SK-N-DZ (cell line): ENCODE results near the gene NDUFB7.
"Not testable (repeated sequence)": the region's sequence is repeated elsewhere in the genome, so short reads cannot be mapped to it uniquely, and the experiment has no call there.

Source experiments
- DNase-seq: peaks from one replicate; pipeline ENCODE4 v3.0.0-alpha.2; 2015; ENCODE audit warnings: low spot score

The NDUFB7 gene

DNA sequence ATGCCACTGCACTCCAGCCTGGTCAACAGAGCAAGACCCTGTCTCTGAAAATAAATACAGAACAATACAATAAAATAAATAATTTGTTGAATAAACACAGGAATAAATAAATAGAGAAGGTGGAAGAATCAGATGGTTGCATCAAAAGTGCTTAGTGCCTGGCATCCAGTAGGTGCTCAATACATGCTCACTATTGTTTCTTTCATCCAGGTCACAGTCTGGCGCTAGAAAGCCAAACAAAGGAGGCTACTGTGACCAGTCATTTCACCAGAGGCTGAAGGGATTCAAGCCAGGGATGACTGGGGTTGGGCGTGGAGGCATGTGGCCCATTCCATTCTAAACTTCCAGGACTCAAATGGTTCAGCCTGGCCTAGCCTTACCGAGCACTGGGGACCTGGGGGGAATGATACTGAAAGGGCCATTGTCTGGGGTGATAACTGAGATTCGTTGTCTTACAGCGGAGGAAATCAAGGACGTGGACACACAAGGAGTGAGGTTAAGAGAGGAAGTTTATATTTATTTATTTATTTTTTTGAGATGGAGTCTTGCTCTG lies 3.6 kb upstream of the NDUFB7 start:
- no peak for DNase-seq

- no peak for DNase-seq
Observed at GRCh38 chr19:14570864-14571527, 870 bp downstream of the NDUFB7 start.

GRCh38 chr19:14567079-14567478 lies 4.8 kb downstream of the NDUFB7 start:
- no peak for DNase-seq

DNA sequence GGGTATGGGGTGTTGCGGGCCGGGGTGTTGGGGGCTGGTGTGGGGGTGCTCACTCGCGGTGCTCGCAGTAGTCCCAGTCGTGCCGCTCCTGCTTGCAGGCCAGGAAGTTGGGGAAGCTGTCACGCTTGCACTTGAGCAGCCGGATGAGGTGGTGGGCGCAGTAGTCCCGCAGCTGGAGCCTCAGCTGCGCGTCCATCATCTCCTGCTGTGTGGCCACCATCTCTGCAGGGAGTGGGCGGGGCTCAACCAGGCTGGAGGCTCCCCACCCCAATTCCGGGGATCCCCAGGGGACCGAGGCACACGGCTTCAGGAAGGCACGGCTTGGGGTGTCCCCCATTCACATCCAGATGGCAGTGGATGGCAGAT lies 5.2 kb downstream of the NDUFB7 start:
- no peak for DNase-seq

- DNase-seq, result no peak
Observed at GRCh38 chr19:14565765-14566711, 5.8 kb downstream of the NDUFB7 start.

GRCh38 chr19:14565298-14565679 lies 6.6 kb downstream of the NDUFB7 start:
- DNase-seq, result no peak

DNA sequence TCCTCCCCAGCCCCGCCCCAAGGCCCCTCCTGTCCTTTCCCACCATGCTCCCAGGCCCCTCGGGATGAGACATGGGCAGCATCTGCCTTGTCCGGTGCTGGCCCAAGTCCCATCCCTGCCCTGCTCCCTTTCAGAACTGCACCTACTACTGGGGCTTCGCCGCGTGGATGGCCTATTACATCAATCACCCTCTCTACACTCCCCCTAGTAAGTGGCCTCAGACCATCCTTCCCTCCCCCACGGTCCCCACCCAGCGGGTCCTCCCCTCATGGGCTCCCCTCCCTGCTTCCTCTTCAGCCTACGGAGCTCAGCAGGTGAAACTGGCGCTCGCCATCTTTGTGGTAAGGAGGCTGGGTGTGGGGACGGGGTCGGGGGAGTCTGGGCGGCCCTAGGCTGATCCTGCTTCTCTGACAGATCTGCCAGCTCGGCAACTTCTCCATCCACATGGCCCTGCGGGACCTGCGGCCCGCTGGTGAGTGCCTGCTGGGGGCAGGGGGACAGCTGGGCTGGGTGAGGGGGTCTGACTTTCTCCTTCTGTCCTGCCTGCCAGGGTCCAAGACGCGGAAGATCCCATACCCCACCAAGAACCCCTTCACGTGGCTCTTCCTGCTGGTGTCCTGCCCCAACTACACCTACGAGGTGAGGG lies 7.1 kb downstream of the NDUFB7 start:
- not testable (repeated sequence) for DNase-seq

- DNase-seq, result no peak
Observed at GRCh38 chr19:14563989-14564651, 7.7 kb downstream of the NDUFB7 start.

- no peak for DNase-seq
Observed at GRCh38 chr19:14563590-14563926, 8.3 kb downstream of the NDUFB7 start.

GRCh38 chr19:14562660-14563589 lies 8.9 kb downstream of the NDUFB7 start:
- no peak for DNase-seq

GRCh38 chr19:14561847-14562351 lies 10.0 kb downstream of the NDUFB7 start:
- no peak for DNase-seq

DNA sequence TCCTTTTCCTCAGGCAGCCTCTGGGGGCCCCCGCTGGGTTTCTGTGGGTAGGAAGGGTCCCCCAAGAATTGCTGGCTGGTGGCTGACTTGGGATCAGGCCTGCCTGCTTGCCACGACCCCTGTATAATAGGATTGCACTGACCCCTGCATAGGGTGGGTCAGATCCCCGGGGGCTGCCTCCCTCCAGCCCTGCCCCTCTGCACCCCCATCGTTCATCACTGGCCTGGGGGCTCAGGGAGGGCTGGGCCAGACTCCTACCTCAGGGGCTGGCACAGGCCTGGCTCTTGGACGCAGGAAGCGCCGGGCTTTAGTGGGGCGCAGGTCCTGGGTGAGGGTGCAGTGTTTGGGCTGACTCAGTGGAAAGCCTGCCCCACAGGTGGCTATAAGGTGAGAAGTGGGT lies 10.6 kb downstream of the NDUFB7 start:
- no peak for DNase-seq

GRCh38 chr19:14560776-14561108 lies 11.1 kb downstream of the NDUFB7 start:
- no peak for DNase-seq

GRCh38 chr19:14559916-14560775 lies 11.7 kb downstream of the NDUFB7 start:
- no peak for DNase-seq

- no peak for DNase-seq
Observed at GRCh38 chr19:14558370-14559066, 13.3 kb downstream of the NDUFB7 start.

DNA sequence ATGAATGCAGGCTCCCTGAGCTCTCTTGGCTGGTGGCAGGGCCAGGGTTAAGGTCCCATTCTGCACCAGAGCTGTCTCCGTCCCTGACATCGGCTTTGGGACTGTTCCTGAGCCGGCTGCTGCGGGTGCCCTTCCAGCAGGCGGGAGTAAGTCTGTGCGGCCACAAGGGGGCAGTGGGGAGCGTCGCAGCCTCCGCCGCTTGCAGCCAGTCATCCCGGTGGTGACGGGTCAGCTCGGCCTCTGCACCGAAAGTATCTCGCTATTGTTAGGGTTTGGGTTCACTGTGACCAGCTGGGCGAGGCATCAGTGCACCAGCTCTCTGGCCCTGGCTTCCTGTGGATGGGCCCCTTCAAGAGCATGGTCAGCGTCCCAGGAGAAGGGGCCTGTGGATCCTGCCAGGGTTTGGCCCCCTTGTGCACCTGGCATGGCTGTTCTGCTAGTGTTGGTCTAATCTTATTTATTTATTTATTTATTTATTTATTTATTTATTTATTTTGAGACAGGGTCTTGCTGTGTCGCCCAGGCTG lies 15.1 kb downstream of the NDUFB7 start:
- DNase-seq, result peak; percentile 56

DNA sequence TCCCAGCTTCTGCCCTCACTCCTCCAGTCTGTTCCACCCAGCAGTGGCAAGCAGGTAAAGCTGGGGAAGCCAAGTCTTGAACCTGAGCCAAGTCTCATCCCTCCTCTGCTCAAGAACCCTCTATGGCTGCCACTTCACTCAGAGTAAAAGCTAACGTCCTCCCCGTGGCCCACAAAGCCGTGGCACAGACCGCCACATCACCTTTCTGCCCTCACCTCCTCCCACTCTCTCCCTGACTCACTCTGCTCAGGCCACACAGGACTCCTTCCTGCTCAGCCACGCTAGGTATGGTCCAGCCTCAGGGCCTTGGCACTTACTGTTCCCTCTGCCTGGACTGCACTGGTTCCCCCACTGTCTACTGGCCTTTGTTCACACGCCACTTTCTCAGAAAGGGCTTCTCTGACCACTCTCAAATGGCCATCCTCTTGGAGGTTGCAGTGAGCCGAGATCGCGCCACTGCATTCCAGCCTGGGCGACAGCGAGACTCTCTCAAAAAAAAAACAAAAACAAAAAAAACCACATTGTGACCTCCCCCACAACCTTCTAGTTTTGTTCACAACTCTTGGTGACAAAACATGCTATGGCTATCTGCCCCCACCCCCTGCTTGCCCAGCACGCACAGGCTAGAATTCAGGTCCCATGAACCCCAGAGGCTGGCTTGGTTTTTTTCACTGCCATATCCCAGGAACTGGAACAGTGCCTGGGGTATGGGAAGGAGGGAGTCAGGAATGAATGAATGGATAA lies 15.8 kb downstream of the NDUFB7 start:
- DNase-seq, result no peak

DNA sequence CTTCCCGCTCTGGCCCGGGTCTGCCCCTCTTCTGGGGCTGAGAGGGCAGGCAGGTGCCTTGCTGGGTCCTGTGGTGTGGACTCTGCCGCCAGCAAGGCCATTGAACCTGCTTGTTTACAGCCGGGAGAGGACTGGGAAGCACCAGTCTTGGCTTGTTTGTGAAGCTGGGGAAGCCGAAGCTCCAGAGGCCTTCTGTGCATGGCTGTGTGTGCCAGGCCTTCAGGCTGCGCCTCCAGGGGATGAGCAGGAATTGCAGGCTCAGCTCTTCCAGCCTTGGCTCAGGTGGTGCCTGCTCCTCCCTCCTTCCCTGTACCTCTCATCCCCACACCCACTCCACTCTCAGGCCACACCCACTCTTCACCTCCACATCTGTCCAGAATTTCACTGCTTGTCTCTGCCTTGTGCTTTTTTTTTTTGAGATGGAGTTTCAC lies 17.5 kb downstream of the NDUFB7 start:
- no peak for DNase-seq
